Astrocyte of the cerebellum (primary cell): ENCODE measurements around the gene ARHGEF12.

Experiments
- DNase-seq: peaks from one replicate; pipeline ENCODE4 v3.0.0-alpha.2; 2011; ENCODE audit warnings: low read depth
- H3K4me3 ChIP-seq: 2 replicates; pipeline ENCODE4 v1.5.1; 2011; ENCODE audit warnings: mild to moderate bottlenecking, low read depth, low read length, moderate library complexity
- in situ Hi-C: cut with HindIII; loops from 2 replicates; pipeline ENCODE4 v1.10.0; 2017; ENCODE audit warnings: low sequenced_read_pairs
- TF ChIP-seq, protein P1 (sequence below): IDR thresholded peaks from 2 replicates; pipeline ENCODE4 v1.5.1; 2012; ENCODE audit warnings: low read length, low read depth, moderate library complexity, mild to moderate bottlenecking; ENCODE audit errors: missing control alignments

Gene ARHGEF12

GRCh38 chr11:120486138-120486537, 149.9 kb downstream of the ARHGEF12 start:
- no peak for DNase-seq
- TF ChIP-seq, protein P1, sequence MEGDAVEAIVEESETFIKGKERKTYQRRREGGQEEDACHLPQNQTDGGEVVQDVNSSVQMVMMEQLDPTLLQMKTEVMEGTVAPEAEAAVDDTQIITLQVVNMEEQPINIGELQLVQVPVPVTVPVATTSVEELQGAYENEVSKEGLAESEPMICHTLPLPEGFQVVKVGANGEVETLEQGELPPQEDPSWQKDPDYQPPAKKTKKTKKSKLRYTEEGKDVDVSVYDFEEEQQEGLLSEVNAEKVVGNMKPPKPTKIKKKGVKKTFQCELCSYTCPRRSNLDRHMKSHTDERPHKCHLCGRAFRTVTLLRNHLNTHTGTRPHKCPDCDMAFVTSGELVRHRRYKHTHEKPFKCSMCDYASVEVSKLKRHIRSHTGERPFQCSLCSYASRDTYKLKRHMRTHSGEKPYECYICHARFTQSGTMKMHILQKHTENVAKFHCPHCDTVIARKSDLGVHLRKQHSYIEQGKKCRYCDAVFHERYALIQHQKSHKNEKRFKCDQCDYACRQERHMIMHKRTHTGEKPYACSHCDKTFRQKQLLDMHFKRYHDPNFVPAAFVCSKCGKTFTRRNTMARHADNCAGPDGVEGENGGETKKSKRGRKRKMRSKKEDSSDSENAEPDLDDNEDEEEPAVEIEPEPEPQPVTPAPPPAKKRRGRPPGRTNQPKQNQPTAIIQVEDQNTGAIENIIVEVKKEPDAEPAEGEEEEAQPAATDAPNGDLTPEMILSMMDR = no peak
- in situ Hi-C loops = no loop called here
- no peak overlapping the region for H3K4me3 ChIP-seq

DNA sequence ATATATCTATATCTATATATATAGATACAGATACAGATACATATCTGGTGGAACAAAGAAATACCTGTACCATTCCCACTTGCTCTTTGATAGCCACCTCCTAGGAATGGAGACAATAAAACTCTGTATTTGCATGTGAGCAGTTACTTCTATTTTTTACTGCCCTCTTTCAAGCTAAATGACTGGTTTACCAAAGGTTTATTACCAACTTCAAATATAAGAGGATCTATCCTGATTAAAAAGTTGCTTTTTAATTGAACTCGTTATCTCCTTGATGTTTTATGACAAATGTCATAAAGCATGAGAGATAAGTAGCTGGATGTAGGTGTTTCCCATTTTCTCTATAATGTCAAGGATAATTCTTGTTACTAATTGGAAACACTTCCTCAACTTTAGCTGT, 153.6 kb downstream of the ARHGEF12 start:
- no peak overlapping the region for H3K4me3 ChIP-seq
- no peak for DNase-seq
- in situ Hi-C loops = no loop called here
- TF ChIP-seq, protein P1 = no peak

DNA sequence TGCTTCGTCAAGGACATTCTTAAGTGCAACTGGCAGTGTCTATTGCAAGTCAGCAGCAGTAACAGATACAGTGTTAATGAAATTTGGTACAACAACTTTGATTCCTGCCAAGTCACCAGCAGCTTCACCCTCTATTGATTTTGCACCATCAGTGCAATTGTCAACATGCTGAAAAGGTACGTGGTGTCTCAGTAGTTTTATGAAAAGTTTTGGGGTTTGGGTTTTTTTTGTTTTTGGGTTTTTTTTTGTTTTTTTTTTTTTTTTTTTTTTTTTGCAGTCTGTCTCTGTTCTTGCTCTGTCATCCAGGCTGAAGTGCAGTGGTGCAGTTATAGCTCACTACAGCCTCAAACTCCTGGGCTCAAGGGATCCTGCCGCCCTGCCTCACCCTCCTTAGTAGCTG, 156.3 kb downstream of the ARHGEF12 start:
- no peak for DNase-seq
- in situ Hi-C loops = no loop called here
- H3K4me3 ChIP-seq = no peak overlapping the region
- TF ChIP-seq, protein P1 = no peak

GRCh38 chr11:120494595-120494994, 158.4 kb downstream of the ARHGEF12 start:
- DNase-seq = no peak
- H3K4me3 ChIP-seq = no peak overlapping the region
- TF ChIP-seq, protein P1 = no peak
- in situ Hi-C loops = no loop called here

- in situ Hi-C loops = no loop called here
- no peak overlapping the region for H3K4me3 ChIP-seq
- TF ChIP-seq, protein P1 = no peak
- no peak for DNase-seq
These were observed 162.9 kb downstream of the ARHGEF12 start for GRCh38 chr11:120499088-120499487.

DNA sequence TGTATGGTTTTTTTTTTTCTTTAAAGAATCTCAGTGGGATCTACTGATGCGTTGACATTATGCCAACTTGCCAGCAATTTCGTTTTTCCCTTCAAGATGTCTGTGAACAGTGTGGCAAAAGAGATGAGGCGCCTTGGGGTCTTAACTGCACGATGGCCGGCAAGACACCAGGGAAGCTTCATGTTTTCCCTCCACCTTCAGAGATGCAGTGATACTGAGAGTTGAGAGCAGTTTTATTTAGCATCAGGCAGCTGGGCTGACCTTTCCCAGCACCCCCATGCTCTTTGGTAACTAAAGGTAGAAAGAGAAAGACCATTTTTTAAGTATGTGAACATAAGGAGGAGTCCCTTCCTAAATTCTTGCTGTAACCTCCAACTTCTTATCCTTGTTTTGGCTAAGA, 163.6 kb downstream of the ARHGEF12 start:
- no peak overlapping the region for H3K4me3 ChIP-seq
- TF ChIP-seq, protein P1 = no peak
- in situ Hi-C loops = loop anchor here (25.0 kb wide), 1 partner anchor 187 kb away; no protein-coding TSS in a partner anchor
- DNase-seq = no peak

GRCh38 chr11:120500414-120501071, 164.3 kb downstream of the ARHGEF12 start:
- in situ Hi-C loops = loop anchor here (25.0 kb wide), 1 partner anchor 187 kb away; no protein-coding TSS in a partner anchor
- TF ChIP-seq, protein P1 = no peak
- no peak for DNase-seq
- no peak overlapping the region for H3K4me3 ChIP-seq
